ENCODE data around the gene IL36G.

DNA sequence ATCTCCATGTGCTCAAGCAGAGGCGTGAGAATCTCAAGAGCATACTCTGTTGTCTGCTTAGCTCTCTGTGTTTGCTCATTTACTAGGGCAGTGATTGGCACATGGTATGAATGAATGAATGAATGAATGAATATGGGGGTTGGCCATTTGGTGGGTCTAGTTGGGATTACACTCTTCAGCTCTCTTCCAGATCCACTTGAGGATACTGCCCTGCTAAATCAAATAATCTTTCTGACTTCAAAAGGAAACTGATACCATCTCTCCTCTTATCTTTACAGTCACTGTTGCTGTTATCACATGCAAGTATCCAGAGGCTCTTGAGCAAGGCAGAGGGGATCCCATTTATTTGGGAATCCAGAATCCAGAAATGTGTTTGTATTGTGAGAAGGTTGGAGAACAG lies 1.9 kb downstream of the IL36G start:
- TF ChIP-seq POLR2AphosphoS5 (IDR thresholded peaks at IDR 0.05; ENCODE audit: low read depth, low read length) (no peak), POLR2A (IDR thresholded peaks at IDR 0.05; ENCODE audit: low read depth, low read length) (no peak), TAF1 (IDR thresholded peaks at IDR 0.05; ENCODE audit: low read depth, low read length) (no peak), POU2F2 (IDR thresholded peaks at IDR 0.05; ENCODE audit: low read depth, low read length) (no peak)
